Measurements from ENCODE around the gene UTF1. TPM values are rescaled to one million over a fixed set of nuclear protein-coding genes. Genes with fewer than 3 reads are reported as not detected.

The UTF1 gene
- total RNA-seq, 2 donors from 2014 or later, result 1.5 TPM; not detected in 1

DNA sequence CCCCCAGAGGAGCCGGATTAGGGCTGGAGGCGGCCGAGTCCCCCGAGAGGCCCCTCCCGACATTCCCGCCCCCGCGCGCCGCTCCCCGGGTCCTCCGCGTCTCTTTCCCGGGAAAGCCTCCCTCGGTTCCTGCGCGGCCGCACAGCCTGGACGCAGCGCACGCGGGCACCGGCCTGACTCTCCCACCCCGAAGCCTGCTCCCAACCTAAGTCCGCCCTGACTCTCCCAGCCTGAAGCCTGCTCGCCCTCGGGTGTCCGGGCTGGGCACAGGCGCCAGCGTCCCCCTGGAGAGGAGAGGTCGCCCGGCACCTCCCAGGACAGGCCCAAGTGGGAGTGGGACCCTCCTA is 7.2 kb downstream of the UTF1 start:
- H3K27me3 ChIP-seq (ENCODE audit: control insufficient read depth, insufficient read depth, low read length, poor library complexity, severe bottlenecking), result peaks cover 61% of the 10 kb centered on the region
- H3K36me3 Mint-ChIP-seq (ENCODE audit: low read depth), result peaks cover 14% of the 10 kb centered on the region
- H3K27ac Mint-ChIP-seq, result no peak overlapping the region
- H3K4me3 Mint-ChIP-seq, result peak overlapping the region; percentile 75
- H3K4me3 ChIP-seq (ENCODE audit: low read length), result peak overlapping the region; percentile 79
- H3K36me3 ChIP-seq (ENCODE audit: control insufficient read depth, insufficient read depth, low read length), result no peaks in the 10 kb centered on the region
- H3K4me1 Mint-ChIP-seq, result peaks cover 12% of the 10 kb centered on the region
- H3K9ac ChIP-seq (ENCODE audit: extremely low read depth, low read length, poor library complexity, severe bottlenecking), result no peak overlapping the region
- no peaks in the 10 kb centered on the region for H3K9me3 ChIP-seq (ENCODE audit: control insufficient read depth, low read length)
- TF ChIP-seq, protein P1, sequence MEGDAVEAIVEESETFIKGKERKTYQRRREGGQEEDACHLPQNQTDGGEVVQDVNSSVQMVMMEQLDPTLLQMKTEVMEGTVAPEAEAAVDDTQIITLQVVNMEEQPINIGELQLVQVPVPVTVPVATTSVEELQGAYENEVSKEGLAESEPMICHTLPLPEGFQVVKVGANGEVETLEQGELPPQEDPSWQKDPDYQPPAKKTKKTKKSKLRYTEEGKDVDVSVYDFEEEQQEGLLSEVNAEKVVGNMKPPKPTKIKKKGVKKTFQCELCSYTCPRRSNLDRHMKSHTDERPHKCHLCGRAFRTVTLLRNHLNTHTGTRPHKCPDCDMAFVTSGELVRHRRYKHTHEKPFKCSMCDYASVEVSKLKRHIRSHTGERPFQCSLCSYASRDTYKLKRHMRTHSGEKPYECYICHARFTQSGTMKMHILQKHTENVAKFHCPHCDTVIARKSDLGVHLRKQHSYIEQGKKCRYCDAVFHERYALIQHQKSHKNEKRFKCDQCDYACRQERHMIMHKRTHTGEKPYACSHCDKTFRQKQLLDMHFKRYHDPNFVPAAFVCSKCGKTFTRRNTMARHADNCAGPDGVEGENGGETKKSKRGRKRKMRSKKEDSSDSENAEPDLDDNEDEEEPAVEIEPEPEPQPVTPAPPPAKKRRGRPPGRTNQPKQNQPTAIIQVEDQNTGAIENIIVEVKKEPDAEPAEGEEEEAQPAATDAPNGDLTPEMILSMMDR (conservative IDR thresholded peaks at IDR 0.05), result no peak
- H3K4me1 ChIP-seq (ENCODE audit: control insufficient read depth, insufficient read depth, low read length), result no peaks in the 10 kb centered on the region
- H3K9me3 Mint-ChIP-seq, result no peaks in the 10 kb centered on the region
- H3K27ac ChIP-seq (ENCODE audit: low read depth, low read length), result no peak overlapping the region
- no peak for DNase-seq
- peaks cover 49% of the 10 kb centered on the region for H3K27me3 Mint-ChIP-seq (ENCODE audit: insufficient read depth)
- WGBS, 2 experiments (ENCODE audit: insufficient coverage in 1 of 2, insufficient read length in 1 of 2), result 0 to 1% methylated on average over 5 to 32 of the region's 32 CpGs

DNA sequence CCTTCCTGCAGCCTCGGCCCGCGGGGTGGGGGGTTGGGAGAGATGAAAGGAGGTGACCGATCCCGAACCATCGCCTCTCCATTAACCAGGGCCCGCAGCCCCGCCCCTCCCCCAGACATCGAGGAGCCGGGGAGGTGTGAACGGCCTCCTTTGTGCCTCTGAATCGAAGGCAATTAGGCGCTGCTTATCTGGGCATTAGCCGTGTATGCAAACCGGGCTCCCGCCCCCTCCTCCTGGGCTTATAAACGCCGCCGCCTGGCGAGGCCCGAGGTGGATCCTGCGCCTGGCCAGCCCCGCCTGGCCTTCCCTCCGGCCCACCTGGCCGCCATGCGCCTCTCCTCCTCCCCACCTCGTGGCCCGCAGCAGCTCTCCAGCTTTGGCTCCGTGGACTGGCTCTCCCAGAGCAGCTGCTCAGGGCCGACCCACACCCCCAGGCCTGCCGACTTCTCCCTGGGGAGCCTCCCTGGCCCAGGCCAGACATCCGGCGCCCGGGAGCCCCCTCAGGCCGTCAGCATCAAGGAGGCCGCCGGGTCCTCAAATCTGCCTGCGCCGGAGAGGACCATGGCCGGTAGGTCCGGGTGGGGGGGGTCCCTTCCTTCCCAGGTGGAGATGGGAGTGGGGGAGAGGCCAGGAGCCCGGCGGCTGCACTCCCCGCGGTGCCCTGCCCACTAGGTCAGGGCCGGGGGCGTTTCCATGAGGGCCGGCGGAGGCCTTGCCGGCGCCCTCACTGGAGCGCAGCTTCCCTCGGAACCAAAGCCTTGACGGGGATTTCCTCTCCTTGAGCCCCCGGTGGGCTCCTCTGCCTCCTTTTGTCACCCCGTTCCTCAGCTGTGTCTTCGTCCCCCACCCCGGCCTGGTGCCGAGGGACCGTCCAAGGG is 7.8 kb downstream of the UTF1 start, which contains the start of gene VENTX:
VENTX (plus strand) TSS at position 268 of the 878 bp plus-strand sequence; CDS start at position 328, 60 bp downstream.
- Mint-ChIP-seq H3K9me3 (no peaks in the 10 kb centered on the region), H3K36me3 (ENCODE audit: low read depth) (peaks cover 14% of the 10 kb centered on the region), H3K4me3 (peak within 1 kb of the TSS; percentile 75), H3K27ac (peak within 1 kb of the TSS; percentile 39), H3K4me1 (peaks cover 12% of the 10 kb centered on the region), H3K27me3 (ENCODE audit: insufficient read depth) (peaks cover 43% of the 10 kb centered on the region)
- H3K27me3 ChIP-seq (ENCODE audit: control insufficient read depth, insufficient read depth, low read length, poor library complexity, severe bottlenecking), result peaks cover 55% of the 10 kb centered on the region
- WGBS, 2 experiments (ENCODE audit: insufficient coverage in 1 of 2, insufficient read length in 1 of 2), result 1 to 3% methylated on average over 25 to 57 of the region's 60 CpGs
- H3K9ac ChIP-seq (ENCODE audit: extremely low read depth, low read length, poor library complexity, severe bottlenecking), result peak within 1 kb of the TSS; percentile 41
- no peaks in the 10 kb centered on the region for H3K4me1 ChIP-seq (ENCODE audit: control insufficient read depth, insufficient read depth, low read length)
- DNase-seq, result peak; percentile 99
- H3K9me3 ChIP-seq (ENCODE audit: control insufficient read depth, low read length), result no peaks in the 10 kb centered on the region
- peak within 1 kb of the TSS; percentile 79 for H3K4me3 ChIP-seq (ENCODE audit: low read length)
- no peaks in the 10 kb centered on the region for H3K36me3 ChIP-seq (ENCODE audit: control insufficient read depth, insufficient read depth, low read length)
- TF ChIP-seq, protein P1 (conservative IDR thresholded peaks at IDR 0.05), result no peak
- H3K27ac ChIP-seq (ENCODE audit: low read depth, low read length), result no peak within 1 kb of the TSS

DNA sequence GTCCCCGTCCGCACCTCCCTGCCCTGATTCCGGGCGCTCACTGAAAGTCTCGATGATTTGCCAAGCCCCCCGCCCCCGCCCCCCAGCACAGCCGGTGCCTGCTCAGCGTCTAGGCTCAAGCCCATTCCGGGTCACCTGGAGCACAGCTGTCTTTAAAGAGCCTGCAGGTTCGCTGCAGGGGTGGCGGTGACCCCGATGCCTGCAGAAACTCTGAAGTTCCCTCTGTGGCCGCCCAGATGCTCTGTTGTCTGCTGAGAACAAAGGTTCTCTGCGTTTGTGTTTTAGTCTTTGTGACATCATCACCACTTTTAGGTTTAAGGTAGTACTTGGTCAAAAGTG is 8.4 kb downstream of the UTF1 start:
- H3K9me3 ChIP-seq (ENCODE audit: control insufficient read depth, low read length), result no peaks in the 10 kb centered on the region
- no peaks in the 10 kb centered on the region for H3K36me3 ChIP-seq (ENCODE audit: control insufficient read depth, insufficient read depth, low read length)
- H3K27ac ChIP-seq (ENCODE audit: low read depth, low read length), result no peak overlapping the region
- TF ChIP-seq, protein P1 (conservative IDR thresholded peaks at IDR 0.05), result no peak
- Mint-ChIP-seq H3K4me1 (peaks cover 12% of the 10 kb centered on the region), H3K36me3 (ENCODE audit: low read depth) (peaks cover 14% of the 10 kb centered on the region), H3K27me3 (ENCODE audit: insufficient read depth) (peaks cover 37% of the 10 kb centered on the region), H3K9me3 (no peaks in the 10 kb centered on the region), H3K27ac (peak overlapping the region; percentile 39), H3K4me3 (peak overlapping the region; percentile 75)
- H3K4me3 ChIP-seq (ENCODE audit: low read length), result peak overlapping the region; percentile 79
- peaks cover 49% of the 10 kb centered on the region for H3K27me3 ChIP-seq (ENCODE audit: control insufficient read depth, insufficient read depth, low read length, poor library complexity, severe bottlenecking)
- no peak for DNase-seq
- WGBS, 2 experiments (ENCODE audit: insufficient coverage in 1 of 2, insufficient read length in 1 of 2), result 5% methylated on average over 11 to 15 of the region's 15 CpGs
- no peaks in the 10 kb centered on the region for H3K4me1 ChIP-seq (ENCODE audit: control insufficient read depth, insufficient read depth, low read length)
- H3K9ac ChIP-seq (ENCODE audit: extremely low read depth, low read length, poor library complexity, severe bottlenecking), result peak overlapping the region; percentile 41
